Measurements from ENCODE around the gene TRAFD1.

TRAFD1 gene

GRCh38 chr12:112148031-112148513 lies 22.7 kb downstream of the TRAFD1 start:
- H4K20me1 ChIP-seq (ENCODE audit: insufficient read depth, low read length) = no peaks in the 10 kb centered on the region
- H3K4me2 ChIP-seq (ENCODE audit: insufficient read depth, low read length) = no peak overlapping the region
- no peaks in the 10 kb centered on the region for H3K79me2 ChIP-seq (ENCODE audit: insufficient read depth, low read length)
- H3K4me1 ChIP-seq (ENCODE audit: insufficient read depth, low read length) = no peaks in the 10 kb centered on the region
- H3K4me3 ChIP-seq (ENCODE audit: low read depth in 1 of 2, low read length in 2 of 2) = no peak overlapping the region
- H3K27me3 ChIP-seq (ENCODE audit: insufficient read depth, low read length, poor library complexity) = no peaks in the 10 kb centered on the region
- no peak overlapping the region for H3K9ac ChIP-seq (ENCODE audit: low read depth, low read length)
- no peak overlapping the region for H2AFZ ChIP-seq (ENCODE audit: low read depth, low read length)
- TF ChIP-seq EZH2 (IDR thresholded peaks at IDR 0.05; ENCODE audit: borderline replicate concordance, low read depth, low read length, severe bottlenecking) = no peak
- no peak for TF ChIP-seq CTCF (IDR thresholded peaks at IDR 0.05; ENCODE audit: borderline replicate concordance, extremely low read depth, low read length, poor library complexity, severe bottlenecking)
- no peak for DNase-seq
- peaks cover 87% of the 10 kb centered on the region for H3K36me3 ChIP-seq (ENCODE audit: insufficient read depth, low read length)
- H3K9me3 ChIP-seq (ENCODE audit: insufficient read depth, low read length, severe bottlenecking) = no peaks in the 10 kb centered on the region
- no peak for ATAC-seq (ENCODE audit: insufficient read depth, low read depth)
- H3K27ac ChIP-seq (ENCODE audit: low read length) = no peak overlapping the region

- Histone ChIP-seq H3K27me3 (ENCODE audit: insufficient read depth, low read length, poor library complexity) (no peaks in the 10 kb centered on the region), H3K4me1 (ENCODE audit: insufficient read depth, low read length) (no peaks in the 10 kb centered on the region), H3K9me3 (ENCODE audit: insufficient read depth, low read length, severe bottlenecking) (no peaks in the 10 kb centered on the region), H3K9ac (ENCODE audit: low read depth, low read length) (no peak overlapping the region), H3K27ac (ENCODE audit: low read length) (no peak overlapping the region), H3K4me2 (ENCODE audit: insufficient read depth, low read length) (no peak overlapping the region), H3K36me3 (ENCODE audit: insufficient read depth, low read length) (peaks cover 83% of the 10 kb centered on the region), H3K79me2 (ENCODE audit: insufficient read depth, low read length) (no peaks in the 10 kb centered on the region), H4K20me1 (ENCODE audit: insufficient read depth, low read length) (no peaks in the 10 kb centered on the region; the same call in 1 of the 2 replicates), H3K4me3 (ENCODE audit: low read depth in 1 of 2, low read length in 2 of 2) (no peak overlapping the region), H2AFZ (ENCODE audit: low read depth, low read length) (no peak overlapping the region)
- DNase-seq (no peak), ATAC-seq (ENCODE audit: insufficient read depth, low read depth) (no peak)
- TF ChIP-seq CTCF (IDR thresholded peaks at IDR 0.05; ENCODE audit: borderline replicate concordance, extremely low read depth, low read length, poor library complexity, severe bottlenecking) = no peak
- no peak for TF ChIP-seq EZH2 (IDR thresholded peaks at IDR 0.05; ENCODE audit: borderline replicate concordance, low read depth, low read length, severe bottlenecking)
These were observed 24.2 kb downstream of the TRAFD1 start for GRCh38 chr12:112149596-112149995.

GRCh38 chr12:112151766-112152541 lies 26.6 kb downstream of the TRAFD1 start:
- TF ChIP-seq CTCF (IDR thresholded peaks at IDR 0.05; ENCODE audit: borderline replicate concordance, extremely low read depth, low read length, poor library complexity, severe bottlenecking) = no peak
- TF ChIP-seq EZH2 (IDR thresholded peaks at IDR 0.05; ENCODE audit: borderline replicate concordance, low read depth, low read length, severe bottlenecking) = no peak
- no peak for DNase-seq
- Histone ChIP-seq H2AFZ (ENCODE audit: low read depth, low read length) (no peak overlapping the region), H3K36me3 (ENCODE audit: insufficient read depth, low read length) (peaks cover 63% of the 10 kb centered on the region), H3K4me3 (ENCODE audit: low read depth in 1 of 2, low read length in 2 of 2) (no peak overlapping the region), H3K27me3 (ENCODE audit: insufficient read depth, low read length, poor library complexity) (no peaks in the 10 kb centered on the region), H3K9me3 (ENCODE audit: insufficient read depth, low read length, severe bottlenecking) (no peaks in the 10 kb centered on the region), H4K20me1 (ENCODE audit: insufficient read depth, low read length) (no peaks in the 10 kb centered on the region; the same call in 1 of the 2 replicates), H3K79me2 (ENCODE audit: insufficient read depth, low read length) (no peaks in the 10 kb centered on the region), H3K4me2 (ENCODE audit: insufficient read depth, low read length) (no peak overlapping the region), H3K9ac (ENCODE audit: low read depth, low read length) (no peak overlapping the region), H3K27ac (ENCODE audit: low read length) (no peak overlapping the region), H3K4me1 (ENCODE audit: insufficient read depth, low read length) (no peaks in the 10 kb centered on the region)
- ATAC-seq (ENCODE audit: insufficient read depth, low read depth) = no peak

All from DND-41 (cell line).